DMS53 (cell line): ENCODE data around the gene CELF5.

Source experiments
- DNase-seq: peaks from one replicate; lab custom pipeline; 2025; lab: John Stamatoyannopoulos, UW

The CELF5 gene

GRCh38 chr19:3243819-3244700 lies 19.6 kb downstream of the CELF5 start:
- peak; percentile 78 for DNase-seq

- no peak for DNase-seq
Measured at GRCh38 chr19:3245050-3245449, 20.6 kb downstream of the CELF5 start.

- DNase-seq: no peak
Measured at GRCh38 chr19:3248728-3249326, 24.4 kb downstream of the CELF5 start.

- DNase-seq: no peak
Measured at GRCh38 chr19:3249408-3249807, 24.9 kb downstream of the CELF5 start.

- peak; percentile 44 for DNase-seq
Measured at GRCh38 chr19:3250675-3251074, 26.2 kb downstream of the CELF5 start.

- no peak for DNase-seq
Measured at GRCh38 chr19:3251229-3251628, 26.8 kb downstream of the CELF5 start.

- no peak for DNase-seq
Measured at GRCh38 chr19:3252650-3253049, 28.2 kb downstream of the CELF5 start.

- DNase-seq: peak; percentile 28
Measured at GRCh38 chr19:3253270-3253669, 28.8 kb downstream of the CELF5 start.

GRCh38 chr19:3254520-3254919 lies 30.1 kb downstream of the CELF5 start:
- DNase-seq: no peak

- no peak for DNase-seq
Measured at GRCh38 chr19:3257071-3257470, 32.6 kb downstream of the CELF5 start.

GRCh38 chr19:3262362-3262761 lies 37.9 kb downstream of the CELF5 start:
- no peak for DNase-seq

- DNase-seq: no peak
Measured at GRCh38 chr19:3263866-3264265, 39.4 kb downstream of the CELF5 start.

GRCh38 chr19:3265432-3265831 lies 41.0 kb downstream of the CELF5 start:
- no peak for DNase-seq

- DNase-seq: no peak
Measured at GRCh38 chr19:3266092-3266693, 41.7 kb downstream of the CELF5 start.

- no peak for DNase-seq
Measured at GRCh38 chr19:3266792-3267514, 42.5 kb downstream of the CELF5 start.

GRCh38 chr19:3268326-3268725 lies 43.9 kb downstream of the CELF5 start:
- DNase-seq: no peak

GRCh38 chr19:3268763-3269162 lies 44.3 kb downstream of the CELF5 start:
- no peak for DNase-seq

GRCh38 chr19:3269916-3270671 lies 45.6 kb downstream of the CELF5 start:
- no peak for DNase-seq

GRCh38 chr19:3270902-3271301 lies 46.4 kb downstream of the CELF5 start:
- DNase-seq: peak; percentile 92

GRCh38 chr19:3272401-3272931 lies 48.0 kb downstream of the CELF5 start:
- no peak for DNase-seq

GRCh38 chr19:3272952-3273351 lies 48.5 kb downstream of the CELF5 start:
- DNase-seq: no peak
